GM08714 (cell line): Measurements from ENCODE around the gene ATP6V1C2.
"Not testable (repeated sequence)": the region's sequence is repeated elsewhere in the genome, so short reads cannot be mapped to it uniquely, and the experiment has no call there.

Source experiments
- H3K4me3 ChIP-seq: fragments of 200-500 bp; sonication (Bioruptor generic); 2 replicates; pipeline ENCODE4 v1.5.1; 2014; ENCODE audit warnings: mild to moderate bottlenecking, low read length, inconsistent platforms
- ZNF274 ChIP-seq: IDR thresholded peaks from 2 replicates; pipeline ENCODE4 v1.6.1; 2012; ENCODE audit warnings: mild to moderate bottlenecking, low read depth, low read length

ATP6V1C2 gene

GRCh38 chr2:10772201-10772867 lies 50.9 kb downstream of the ATP6V1C2 start:
- no peak for TF ChIP-seq ZNF274
- H3K4me3 ChIP-seq, result no peak overlapping the region

DNA sequence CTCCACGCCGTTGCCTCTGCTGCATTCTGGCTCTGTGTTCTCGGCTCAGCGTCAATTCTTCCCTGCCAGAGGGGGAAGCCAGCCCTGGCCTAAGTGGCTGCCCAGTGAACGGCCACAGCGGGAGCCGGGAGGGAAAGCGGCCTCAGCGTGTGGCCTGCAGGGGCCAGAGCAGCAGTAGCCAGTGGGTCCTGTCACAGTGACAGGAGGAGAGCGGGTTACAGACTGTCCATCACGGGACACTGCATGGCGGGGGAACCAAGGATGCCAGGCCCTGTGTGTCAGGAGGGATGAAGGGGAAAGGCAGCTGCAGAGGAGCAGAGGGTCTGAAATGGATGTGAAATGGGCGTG lies 51.4 kb downstream of the ATP6V1C2 start:
- no peak overlapping the region for H3K4me3 ChIP-seq
- no peak for TF ChIP-seq ZNF274

DNA sequence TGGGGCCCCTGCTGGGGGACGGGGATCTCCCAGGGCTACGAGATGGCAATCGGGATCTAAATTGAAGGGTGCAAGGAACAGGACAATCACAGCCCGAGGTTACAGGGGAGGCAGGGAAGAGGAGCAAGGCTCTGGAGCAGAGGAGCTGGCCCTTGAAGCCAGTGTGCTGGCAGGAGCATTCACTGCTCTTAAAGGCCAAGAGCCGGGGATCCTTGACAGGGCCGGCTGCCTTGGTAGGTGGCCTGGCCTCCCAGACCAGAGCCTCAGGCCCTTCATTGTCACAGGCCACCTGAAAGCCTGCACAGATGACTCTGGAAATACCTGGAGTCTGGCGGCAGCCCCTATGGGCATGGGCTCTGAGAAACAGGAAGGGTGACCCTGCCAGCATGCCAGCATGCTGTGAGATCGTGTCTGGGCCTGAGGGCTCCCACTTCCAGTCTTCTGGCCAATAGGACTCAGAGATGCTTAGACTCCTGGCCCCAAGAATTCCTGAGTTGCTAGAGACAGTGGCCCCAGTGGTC lies 52.5 kb downstream of the ATP6V1C2 start:
- H3K4me3 ChIP-seq, result no peak overlapping the region
- no peak for TF ChIP-seq ZNF274

DNA sequence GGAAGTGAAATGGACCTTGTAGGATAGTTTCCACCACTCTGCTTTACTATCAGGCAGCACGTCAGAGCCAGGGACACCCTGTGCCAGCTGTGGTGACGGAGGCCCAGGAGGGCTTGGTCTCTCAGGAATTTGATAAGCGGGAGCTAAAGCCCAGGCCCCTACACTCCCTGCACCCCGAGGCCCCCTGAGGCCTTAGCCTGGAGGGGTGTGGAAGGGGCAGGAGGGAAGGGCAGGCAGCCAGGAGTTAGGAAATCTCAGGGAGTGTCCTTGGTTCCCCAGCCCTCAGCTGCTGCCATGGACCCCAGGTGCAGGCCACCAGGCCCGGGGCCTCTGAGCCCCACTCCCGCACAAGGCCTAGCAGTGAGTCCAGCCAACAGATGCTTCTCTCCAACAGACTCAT lies 53.0 kb downstream of the ATP6V1C2 start:
- no peak overlapping the region for H3K4me3 ChIP-seq
- TF ChIP-seq ZNF274, result no peak

GRCh38 chr2:10775021-10775780 lies 53.8 kb downstream of the ATP6V1C2 start:
- TF ChIP-seq ZNF274, result no peak
- no peak overlapping the region for H3K4me3 ChIP-seq

DNA sequence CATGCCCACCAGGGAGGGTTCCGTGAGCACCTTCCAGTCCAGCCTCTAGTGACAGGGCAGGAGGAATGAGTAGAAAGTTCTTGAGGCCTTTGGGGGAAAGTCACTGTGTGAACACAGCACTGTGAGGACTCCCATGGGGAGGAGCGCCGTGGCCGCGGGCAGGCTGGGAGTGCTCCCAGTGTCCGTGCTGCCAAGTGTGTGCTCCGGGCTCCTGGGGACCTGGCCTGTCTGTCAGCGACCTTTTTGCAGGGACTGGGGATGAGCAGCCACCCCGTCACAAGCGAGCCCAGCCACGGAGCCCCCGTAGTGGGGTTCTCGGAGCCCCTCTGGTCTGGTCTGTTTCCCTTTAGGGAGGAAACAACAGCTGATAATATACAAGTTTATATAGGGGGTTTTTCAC lies 54.4 kb downstream of the ATP6V1C2 start:
- TF ChIP-seq ZNF274, result no peak

DNA sequence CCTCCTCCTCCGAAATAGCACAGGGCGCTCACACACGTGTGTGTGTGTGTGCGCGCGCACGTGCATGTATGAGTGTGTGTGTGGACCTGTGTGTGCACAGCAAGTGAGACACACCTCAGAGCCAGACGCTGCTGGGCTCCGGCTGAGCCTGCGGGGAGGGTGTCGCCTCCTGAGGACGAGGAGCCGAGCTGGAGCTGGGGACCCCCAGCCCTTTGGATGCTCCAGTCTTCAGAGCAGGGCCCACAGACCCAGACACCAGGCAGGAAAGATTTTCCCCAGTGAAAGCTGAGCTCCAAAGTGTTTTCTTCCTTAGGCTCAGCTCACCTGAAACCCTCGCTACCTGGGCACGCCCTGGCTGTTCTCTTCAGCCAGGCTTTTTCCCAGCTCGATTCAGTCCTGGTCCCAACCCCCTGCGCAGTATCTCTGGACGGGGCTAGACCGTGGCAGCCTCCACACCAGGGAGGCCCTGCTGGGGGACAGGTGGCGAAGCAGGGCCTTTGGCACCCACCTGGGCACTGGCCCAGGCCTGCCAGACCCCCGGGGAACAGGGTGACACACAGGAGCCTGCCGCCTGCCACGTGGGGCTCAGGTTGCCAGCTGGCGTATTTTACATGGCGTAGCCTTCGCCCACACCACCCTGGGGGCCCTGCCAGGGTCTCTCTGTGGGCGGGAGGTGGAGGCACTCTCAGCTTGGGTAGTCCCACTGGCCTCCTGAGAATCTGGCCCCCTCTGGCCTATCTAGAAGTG lies 55.0 kb downstream of the ATP6V1C2 start:
- H3K4me3 ChIP-seq, result no peak overlapping the region
- no peak for TF ChIP-seq ZNF274

More for the DNA sequence above, 54.4 kb downstream of the ATP6V1C2 start:
- no peak overlapping the region for H3K4me3 ChIP-seq

GRCh38 chr2:10777111-10777841 lies 55.8 kb downstream of the ATP6V1C2 start:
- no peak for TF ChIP-seq ZNF274
- no peak overlapping the region for H3K4me3 ChIP-seq

- TF ChIP-seq ZNF274, result no peak
- no peak overlapping the region for H3K4me3 ChIP-seq
Observed at GRCh38 chr2:10777842-10778723, 56.7 kb downstream of the ATP6V1C2 start.

GRCh38 chr2:10778724-10779115 lies 57.3 kb downstream of the ATP6V1C2 start:
- no peak overlapping the region for H3K4me3 ChIP-seq
- no peak for TF ChIP-seq ZNF274

- TF ChIP-seq ZNF274, result no peak
- H3K4me3 ChIP-seq, result no peak overlapping the region
Observed at GRCh38 chr2:10779776-10780490, 58.5 kb downstream of the ATP6V1C2 start.

GRCh38 chr2:10780491-10780820 lies 59.0 kb downstream of the ATP6V1C2 start:
- no peak for TF ChIP-seq ZNF274
- H3K4me3 ChIP-seq, result no peak overlapping the region

- not testable (repeated sequence) for H3K4me3 ChIP-seq
Observed at GRCh38 chr2:10780821-10781220, 59.4 kb downstream of the ATP6V1C2 start.
